ENCODE results near the gene PLEKHA7.

DNA sequence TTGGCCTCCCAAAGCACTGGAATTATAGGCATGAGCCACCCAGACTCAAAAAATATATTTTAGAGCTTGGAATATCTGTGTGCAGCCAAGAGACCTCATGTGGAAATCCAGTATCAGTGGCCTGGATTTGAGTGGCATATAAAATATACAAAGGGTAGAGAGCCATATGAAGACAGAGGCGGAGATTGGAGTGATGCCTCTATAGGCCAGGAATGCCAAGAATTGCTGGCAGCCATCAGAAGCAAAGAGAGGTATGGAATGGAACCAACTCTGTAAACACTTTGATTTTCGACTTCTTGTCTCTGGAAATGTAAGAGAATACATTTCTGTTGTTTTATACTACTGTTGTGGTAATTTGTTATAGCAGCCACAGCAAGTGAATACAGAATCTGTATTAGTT lies 123.0 kb downstream of the PLEKHA7 start:
- TF ChIP-seq, protein P1, sequence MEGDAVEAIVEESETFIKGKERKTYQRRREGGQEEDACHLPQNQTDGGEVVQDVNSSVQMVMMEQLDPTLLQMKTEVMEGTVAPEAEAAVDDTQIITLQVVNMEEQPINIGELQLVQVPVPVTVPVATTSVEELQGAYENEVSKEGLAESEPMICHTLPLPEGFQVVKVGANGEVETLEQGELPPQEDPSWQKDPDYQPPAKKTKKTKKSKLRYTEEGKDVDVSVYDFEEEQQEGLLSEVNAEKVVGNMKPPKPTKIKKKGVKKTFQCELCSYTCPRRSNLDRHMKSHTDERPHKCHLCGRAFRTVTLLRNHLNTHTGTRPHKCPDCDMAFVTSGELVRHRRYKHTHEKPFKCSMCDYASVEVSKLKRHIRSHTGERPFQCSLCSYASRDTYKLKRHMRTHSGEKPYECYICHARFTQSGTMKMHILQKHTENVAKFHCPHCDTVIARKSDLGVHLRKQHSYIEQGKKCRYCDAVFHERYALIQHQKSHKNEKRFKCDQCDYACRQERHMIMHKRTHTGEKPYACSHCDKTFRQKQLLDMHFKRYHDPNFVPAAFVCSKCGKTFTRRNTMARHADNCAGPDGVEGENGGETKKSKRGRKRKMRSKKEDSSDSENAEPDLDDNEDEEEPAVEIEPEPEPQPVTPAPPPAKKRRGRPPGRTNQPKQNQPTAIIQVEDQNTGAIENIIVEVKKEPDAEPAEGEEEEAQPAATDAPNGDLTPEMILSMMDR (IDR thresholded peaks at IDR 0.05; ENCODE audit: low read depth, low read length, poor library complexity, severe bottlenecking), result no peak
- TF ChIP-seq EZH2phosphoT487 (IDR thresholded peaks at IDR 0.05; ENCODE audit: borderline replicate concordance, low read length), result no peak

Measured in DOHH2 (cell line).